ENCODE results near the gene TTC28. TPM values are rescaled to one million over a fixed set of nuclear protein-coding genes. Genes with fewer than 3 reads are reported as not detected.

The TTC28 gene
- total RNA-seq, 1 experiment from 2014 or later, result 0.12 TPM

DNA sequence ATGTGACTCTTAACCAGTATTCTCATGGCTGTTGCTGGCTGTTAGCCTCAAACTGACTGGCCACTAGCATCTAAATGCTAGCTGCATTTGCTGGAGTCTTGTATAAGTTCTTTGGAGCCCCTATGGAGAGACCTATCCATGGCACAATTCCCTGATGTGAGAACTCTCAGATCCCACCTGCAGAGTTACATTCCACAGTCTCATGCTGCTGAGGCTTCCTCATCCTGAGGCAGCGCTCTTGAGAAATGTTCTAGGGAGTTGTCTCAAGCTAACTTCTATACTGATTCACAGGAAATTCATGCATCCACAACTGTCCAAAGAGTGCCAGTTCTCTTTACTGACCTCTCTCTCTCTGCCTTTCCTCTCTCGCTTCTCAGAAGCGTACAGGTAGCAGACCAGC, 542.6 kb downstream of the TTC28 start:
- Histone ChIP-seq H3K9me2 (ENCODE audit: insufficient read depth) (no peaks in the 10 kb centered on the region), H2AFZ (ENCODE audit: low read depth, low read length, poor library complexity, severe bottlenecking) (no peak overlapping the region), H3K9me3 (ENCODE audit: control insufficient read depth in 1 of 2, insufficient read depth in 1 of 2, low read depth in 1 of 2, low read length in 2 of 2) (no peaks in the 10 kb centered on the region), H3K4me1 (ENCODE audit: control insufficient read depth in 1 of 2, insufficient read depth in 2 of 2, low read length in 2 of 2) (no peaks in the 10 kb centered on the region), H3K27ac (ENCODE audit: low read depth, low read length) (no peak overlapping the region), H3K79me2 (ENCODE audit: insufficient read depth, low read length) (no peaks in the 10 kb centered on the region), H3K4me3 (replicated peaks in 1 of 2; ENCODE audit: low read depth in 1 of 2, low read length in 2 of 2) (no peak overlapping the region), H3K9ac (ENCODE audit: low read length) (no peak overlapping the region), H3K4me2 (ENCODE audit: low read length) (no peak overlapping the region), H4K20me1 (ENCODE audit: insufficient read depth) (no peaks in the 10 kb centered on the region), H3K36me3 (ENCODE audit: control insufficient read depth in 1 of 2, insufficient read depth in 2 of 2, low read length in 2 of 2) (no peaks in the 10 kb centered on the region), H3K27me3 (ENCODE audit: insufficient read depth, low read length) (peaks cover 63% of the 10 kb centered on the region)
- ChIA-PET CTCF (no interaction called here), POLR2A (no interaction called here), RAD21 (ENCODE audit: low non-redundant PET in 1 of 2, low total read pairs in 2 of 2, uncharacterized antibody in 2 of 2, unreplicated experiment in 2 of 2) (no interaction called here)
- DNase-seq (ENCODE audit: low read depth, low spot score) (no peak), ATAC-seq (no peak)
- TF ChIP-seq CBX3 (IDR thresholded peaks at IDR 0.05; ENCODE audit: low read depth) (no peak), JUND (IDR thresholded peaks at IDR 0.05) (no peak), SIN3A (IDR thresholded peaks at IDR 0.05; ENCODE audit: low read depth) (no peak), EGR1 (IDR thresholded peaks at IDR 0.05; ENCODE audit: low read depth) (no peak), ELF1 (IDR thresholded peaks at IDR 0.05; ENCODE audit: borderline replicate concordance, low read depth) (no peak), TCF7L2 (IDR thresholded peaks at IDR 0.05; ENCODE audit: borderline replicate concordance, extremely low read depth, insufficient read depth, insufficient read length) (no peak), POLR2AphosphoS5 (IDR thresholded peaks at IDR 0.05; ENCODE audit: low read depth, low read length) (no peak), ZNF274 (IDR thresholded peaks at IDR 0.05; ENCODE audit: low read depth, low read length) (no peak), FOSL1 (IDR thresholded peaks at IDR 0.05; ENCODE audit: low read depth) (no peak), POLR2A (IDR thresholded peaks at IDR 0.05; ENCODE audit: borderline replicate concordance, extremely low read depth, insufficient read depth, insufficient read length) (no peak), YY1 (IDR thresholded peaks at IDR 0.05; ENCODE audit: extremely low read depth, insufficient replicate concordance, low read depth, low read length) (no peak), SP1 (IDR thresholded peaks at IDR 0.05; ENCODE audit: low read depth) (no peak)
- TF ChIP-seq, protein P1, sequence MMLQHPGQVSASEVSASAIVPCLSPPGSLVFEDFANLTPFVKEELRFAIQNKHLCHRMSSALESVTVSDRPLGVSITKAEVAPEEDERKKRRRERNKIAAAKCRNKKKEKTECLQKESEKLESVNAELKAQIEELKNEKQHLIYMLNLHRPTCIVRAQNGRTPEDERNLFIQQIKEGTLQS (IDR thresholded peaks at IDR 0.05), result no peak
- TF ChIP-seq, protein P2, sequence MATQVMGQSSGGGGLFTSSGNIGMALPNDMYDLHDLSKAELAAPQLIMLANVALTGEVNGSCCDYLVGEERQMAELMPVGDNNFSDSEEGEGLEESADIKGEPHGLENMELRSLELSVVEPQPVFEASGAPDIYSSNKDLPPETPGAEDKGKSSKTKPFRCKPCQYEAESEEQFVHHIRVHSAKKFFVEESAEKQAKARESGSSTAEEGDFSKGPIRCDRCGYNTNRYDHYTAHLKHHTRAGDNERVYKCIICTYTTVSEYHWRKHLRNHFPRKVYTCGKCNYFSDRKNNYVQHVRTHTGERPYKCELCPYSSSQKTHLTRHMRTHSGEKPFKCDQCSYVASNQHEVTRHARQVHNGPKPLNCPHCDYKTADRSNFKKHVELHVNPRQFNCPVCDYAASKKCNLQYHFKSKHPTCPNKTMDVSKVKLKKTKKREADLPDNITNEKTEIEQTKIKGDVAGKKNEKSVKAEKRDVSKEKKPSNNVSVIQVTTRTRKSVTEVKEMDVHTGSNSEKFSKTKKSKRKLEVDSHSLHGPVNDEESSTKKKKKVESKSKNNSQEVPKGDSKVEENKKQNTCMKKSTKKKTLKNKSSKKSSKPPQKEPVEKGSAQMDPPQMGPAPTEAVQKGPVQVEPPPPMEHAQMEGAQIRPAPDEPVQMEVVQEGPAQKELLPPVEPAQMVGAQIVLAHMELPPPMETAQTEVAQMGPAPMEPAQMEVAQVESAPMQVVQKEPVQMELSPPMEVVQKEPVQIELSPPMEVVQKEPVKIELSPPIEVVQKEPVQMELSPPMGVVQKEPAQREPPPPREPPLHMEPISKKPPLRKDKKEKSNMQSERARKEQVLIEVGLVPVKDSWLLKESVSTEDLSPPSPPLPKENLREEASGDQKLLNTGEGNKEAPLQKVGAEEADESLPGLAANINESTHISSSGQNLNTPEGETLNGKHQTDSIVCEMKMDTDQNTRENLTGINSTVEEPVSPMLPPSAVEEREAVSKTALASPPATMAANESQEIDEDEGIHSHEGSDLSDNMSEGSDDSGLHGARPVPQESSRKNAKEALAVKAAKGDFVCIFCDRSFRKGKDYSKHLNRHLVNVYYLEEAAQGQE (IDR thresholded peaks at IDR 0.05; ENCODE audit: low read depth), result no peak
- TF ChIP-seq, protein P3, sequence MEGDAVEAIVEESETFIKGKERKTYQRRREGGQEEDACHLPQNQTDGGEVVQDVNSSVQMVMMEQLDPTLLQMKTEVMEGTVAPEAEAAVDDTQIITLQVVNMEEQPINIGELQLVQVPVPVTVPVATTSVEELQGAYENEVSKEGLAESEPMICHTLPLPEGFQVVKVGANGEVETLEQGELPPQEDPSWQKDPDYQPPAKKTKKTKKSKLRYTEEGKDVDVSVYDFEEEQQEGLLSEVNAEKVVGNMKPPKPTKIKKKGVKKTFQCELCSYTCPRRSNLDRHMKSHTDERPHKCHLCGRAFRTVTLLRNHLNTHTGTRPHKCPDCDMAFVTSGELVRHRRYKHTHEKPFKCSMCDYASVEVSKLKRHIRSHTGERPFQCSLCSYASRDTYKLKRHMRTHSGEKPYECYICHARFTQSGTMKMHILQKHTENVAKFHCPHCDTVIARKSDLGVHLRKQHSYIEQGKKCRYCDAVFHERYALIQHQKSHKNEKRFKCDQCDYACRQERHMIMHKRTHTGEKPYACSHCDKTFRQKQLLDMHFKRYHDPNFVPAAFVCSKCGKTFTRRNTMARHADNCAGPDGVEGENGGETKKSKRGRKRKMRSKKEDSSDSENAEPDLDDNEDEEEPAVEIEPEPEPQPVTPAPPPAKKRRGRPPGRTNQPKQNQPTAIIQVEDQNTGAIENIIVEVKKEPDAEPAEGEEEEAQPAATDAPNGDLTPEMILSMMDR (IDR thresholded peaks at IDR 0.05 in 2 of 3, conservative IDR thresholded peaks at IDR 0.05 in 1 of 3; ENCODE audit: borderline replicate concordance in 1 of 3, insufficient read depth in 1 of 3, low read depth in 2 of 3, low read length in 2 of 3), result no peak
- TF ChIP-seq, protein P4, sequence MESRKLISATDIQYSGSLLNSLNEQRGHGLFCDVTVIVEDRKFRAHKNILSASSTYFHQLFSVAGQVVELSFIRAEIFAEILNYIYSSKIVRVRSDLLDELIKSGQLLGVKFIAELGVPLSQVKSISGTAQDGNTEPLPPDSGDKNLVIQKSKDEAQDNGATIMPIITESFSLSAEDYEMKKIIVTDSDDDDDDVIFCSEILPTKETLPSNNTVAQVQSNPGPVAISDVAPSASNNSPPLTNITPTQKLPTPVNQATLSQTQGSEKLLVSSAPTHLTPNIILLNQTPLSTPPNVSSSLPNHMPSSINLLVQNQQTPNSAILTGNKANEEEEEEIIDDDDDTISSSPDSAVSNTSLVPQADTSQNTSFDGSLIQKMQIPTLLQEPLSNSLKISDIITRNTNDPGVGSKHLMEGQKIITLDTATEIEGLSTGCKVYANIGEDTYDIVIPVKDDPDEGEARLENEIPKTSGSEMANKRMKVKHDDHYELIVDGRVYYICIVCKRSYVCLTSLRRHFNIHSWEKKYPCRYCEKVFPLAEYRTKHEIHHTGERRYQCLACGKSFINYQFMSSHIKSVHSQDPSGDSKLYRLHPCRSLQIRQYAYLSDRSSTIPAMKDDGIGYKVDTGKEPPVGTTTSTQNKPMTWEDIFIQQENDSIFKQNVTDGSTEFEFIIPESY (IDR thresholded peaks at IDR 0.05; ENCODE audit: extremely low read depth, insufficient replicate concordance, low read length), result no peak
- BruUV-seq (replicated peaks), result no TSS peak
- intact Hi-C loops (cut with micrococcal nuclease), result no loop called here
